Upper lobe of left lung (tissue), 4 donors: ENCODE data around the gene IL36G.

Source experiments
- EP300 ChIP-seq, 4 donors: sonication (generic); formaldehyde crosslinking; IDR thresholded peaks; one replicate each; pipeline ENCODE4 v1.5.1; 2017; ENCODE audit warnings: antibody characterized with exemption in 4 of 4, control low read depth in 2 of 4
- POLR2A ChIP-seq, 4 donors: fragments of 450-650 bp; IDR thresholded peaks; one replicate each; pipeline ENCODE4 v1.5.1; 2016 to 2017; ENCODE audit warnings: antibody characterized with exemption in 4 of 4, mild to moderate bottlenecking in 2 of 4
- POLR2AphosphoS5 ChIP-seq, 2 donors: sonication (generic); formaldehyde crosslinking; IDR thresholded peaks; one replicate each; pipeline ENCODE4 v1.5.1; 2017; ENCODE audit warnings: antibody characterized with exemption in 2 of 2
- TF ChIP-seq, protein P1 (sequence below), 6 experiments: fragments of 450-650 bp in 4 of 6; fragments of 200-600 bp in 2 of 6; sonication (generic) in 2 of 6; IDR thresholded peaks; one replicate each; pipeline ENCODE4 v1.5.1; 2016 to 2019; ENCODE audit warnings: antibody characterized with exemption in 6 of 6

DNA sequence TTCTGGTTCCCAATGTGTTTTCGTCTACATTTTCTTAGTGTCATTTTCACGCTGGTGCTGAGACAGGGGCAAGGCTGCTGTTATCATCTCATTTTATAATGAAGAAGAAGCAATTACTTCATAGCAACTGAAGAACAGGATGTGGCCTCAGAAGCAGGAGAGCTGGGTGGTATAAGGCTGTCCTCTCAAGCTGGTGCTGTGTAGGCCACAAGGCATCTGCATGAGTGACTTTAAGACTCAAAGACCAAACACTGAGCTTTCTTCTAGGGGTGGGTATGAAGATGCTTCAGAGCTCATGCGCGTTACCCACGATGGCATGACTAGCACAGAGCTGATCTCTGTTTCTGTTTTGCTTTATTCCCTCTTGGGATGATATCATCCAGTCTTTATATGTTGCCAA, 7.3 kb downstream of the IL36G start:
- TF ChIP-seq, protein P1, sequence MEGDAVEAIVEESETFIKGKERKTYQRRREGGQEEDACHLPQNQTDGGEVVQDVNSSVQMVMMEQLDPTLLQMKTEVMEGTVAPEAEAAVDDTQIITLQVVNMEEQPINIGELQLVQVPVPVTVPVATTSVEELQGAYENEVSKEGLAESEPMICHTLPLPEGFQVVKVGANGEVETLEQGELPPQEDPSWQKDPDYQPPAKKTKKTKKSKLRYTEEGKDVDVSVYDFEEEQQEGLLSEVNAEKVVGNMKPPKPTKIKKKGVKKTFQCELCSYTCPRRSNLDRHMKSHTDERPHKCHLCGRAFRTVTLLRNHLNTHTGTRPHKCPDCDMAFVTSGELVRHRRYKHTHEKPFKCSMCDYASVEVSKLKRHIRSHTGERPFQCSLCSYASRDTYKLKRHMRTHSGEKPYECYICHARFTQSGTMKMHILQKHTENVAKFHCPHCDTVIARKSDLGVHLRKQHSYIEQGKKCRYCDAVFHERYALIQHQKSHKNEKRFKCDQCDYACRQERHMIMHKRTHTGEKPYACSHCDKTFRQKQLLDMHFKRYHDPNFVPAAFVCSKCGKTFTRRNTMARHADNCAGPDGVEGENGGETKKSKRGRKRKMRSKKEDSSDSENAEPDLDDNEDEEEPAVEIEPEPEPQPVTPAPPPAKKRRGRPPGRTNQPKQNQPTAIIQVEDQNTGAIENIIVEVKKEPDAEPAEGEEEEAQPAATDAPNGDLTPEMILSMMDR (IDR thresholded peaks at IDR 0.05) = no peak
- TF ChIP-seq POLR2AphosphoS5 (IDR thresholded peaks at IDR 0.05) (no peak), EP300 (IDR thresholded peaks at IDR 0.05) (no peak), POLR2A (IDR thresholded peaks at IDR 0.05) (no peak)
